Ishikawa (cell line): Measurements from ENCODE around the gene DROSHA.

Experiments
- CEBPB ChIP-seq: IDR thresholded peaks from 2 replicates; pipeline ENCODE4 v1.6.1; 2012
- REST ChIP-seq: IDR thresholded peaks from 2 replicates; pipeline ENCODE4 v1.6.1; 2012; ENCODE audit warnings: low read depth, mild to moderate bottlenecking
- TAF1 ChIP-seq: IDR thresholded peaks from 2 replicates; pipeline ENCODE4 v1.6.1; 2012; ENCODE audit warnings: low read depth, mild to moderate bottlenecking
- TCF12 ChIP-seq: IDR thresholded peaks from 2 replicates; pipeline ENCODE4 v1.6.1; 2012; ENCODE audit warnings: low read depth
- YY1 ChIP-seq: IDR thresholded peaks from 2 replicates; pipeline ENCODE4 v1.6.1; 2012; ENCODE audit warnings: low read depth
- ZBTB7A ChIP-seq: IDR thresholded peaks from 2 replicates; pipeline ENCODE4 v1.6.1; 2012; ENCODE audit warnings: low read depth

GRCh38 chr5:31421806-31422586 is 109.9 kb downstream of the DROSHA start:
- TF ChIP-seq ZBTB7A, result no peak
- TF ChIP-seq TAF1, result no peak
- no peak for TF ChIP-seq YY1
- no peak for TF ChIP-seq CEBPB
- TF ChIP-seq REST, result no peak
- no peak for TF ChIP-seq TCF12
